ENCODE results near the gene PRDM16. TPM values are rescaled to one million over a fixed set of nuclear protein-coding genes. Genes with fewer than 3 reads are reported as not detected.

Gene PRDM16
- total RNA-seq, 1 experiment from 2014 or later = 0.61 TPM

DNA sequence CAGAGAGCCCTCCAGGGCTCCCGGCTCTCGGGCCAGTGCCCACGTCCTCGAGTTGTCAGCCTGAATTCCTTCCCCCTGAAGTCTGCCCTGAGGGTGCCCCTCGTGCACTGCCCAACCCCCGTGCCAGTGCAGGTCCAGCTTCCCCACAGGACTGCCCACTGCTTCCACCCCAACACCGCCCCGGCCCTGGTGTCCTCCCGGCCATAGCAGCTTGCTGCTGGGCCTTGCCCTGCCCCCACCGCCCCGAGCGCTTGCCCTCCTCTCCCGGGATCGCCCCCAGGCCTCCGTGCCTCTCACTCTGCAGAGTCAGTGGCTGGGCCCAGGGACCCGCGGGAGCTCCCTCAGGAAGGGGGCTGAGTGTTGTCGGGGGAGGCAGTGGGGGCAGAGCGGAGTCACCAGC, 361.4 kb downstream of the PRDM16 start:
- no peak for DNase-seq (ENCODE audit: low read depth, low spot score)
- in situ Hi-C loops (cut with HindIII; ENCODE audit: low pct_unique_long_range_greater_than_20kb, low sequenced_read_pairs) = no loop called here

DNA sequence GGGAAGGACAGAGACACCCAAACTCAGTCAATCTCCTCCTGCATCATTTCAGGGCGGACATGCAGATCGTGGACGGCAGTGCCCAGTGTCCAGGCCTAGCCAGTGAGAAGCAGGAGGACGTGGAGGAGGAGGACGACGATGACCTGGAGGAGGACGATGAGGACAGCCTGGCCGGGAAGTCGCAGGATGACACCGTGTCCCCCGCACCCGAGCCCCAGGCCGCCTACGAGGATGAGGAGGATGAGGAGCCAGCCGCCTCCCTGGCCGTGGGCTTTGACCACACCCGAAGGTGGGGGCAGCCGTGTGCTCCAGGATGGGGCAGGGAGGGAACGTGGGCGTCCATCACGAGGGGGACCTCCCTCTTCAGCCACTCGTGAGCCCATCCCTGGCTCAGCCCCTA, 361.8 kb downstream of the PRDM16 start:
- in situ Hi-C loops (cut with HindIII; ENCODE audit: low pct_unique_long_range_greater_than_20kb, low sequenced_read_pairs) = no loop called here
- no peak for DNase-seq (ENCODE audit: low read depth, low spot score)

DNA sequence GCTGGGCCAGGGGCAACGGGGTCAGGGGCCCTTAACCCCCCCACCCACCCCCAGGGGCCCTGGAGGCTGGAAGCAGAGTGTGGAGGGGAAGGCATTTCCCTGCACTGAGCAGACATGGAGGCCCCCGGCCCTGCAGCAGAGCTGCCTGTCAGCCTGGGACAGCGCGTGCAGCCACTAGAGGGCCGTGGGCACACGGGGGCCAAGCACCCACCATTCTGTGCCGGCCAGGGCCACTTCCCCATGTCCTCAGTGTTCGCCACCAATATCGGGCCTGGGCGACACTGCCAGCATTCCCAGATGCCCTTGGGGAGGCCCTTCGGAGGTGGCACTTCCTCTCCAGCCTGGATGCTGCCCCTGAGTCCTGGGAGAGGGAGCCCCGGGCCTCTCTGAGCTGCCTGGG, 362.3 kb downstream of the PRDM16 start:
- no peak for DNase-seq (ENCODE audit: low read depth, low spot score)
- in situ Hi-C loops (cut with HindIII; ENCODE audit: low pct_unique_long_range_greater_than_20kb, low sequenced_read_pairs) = no loop called here

DNA sequence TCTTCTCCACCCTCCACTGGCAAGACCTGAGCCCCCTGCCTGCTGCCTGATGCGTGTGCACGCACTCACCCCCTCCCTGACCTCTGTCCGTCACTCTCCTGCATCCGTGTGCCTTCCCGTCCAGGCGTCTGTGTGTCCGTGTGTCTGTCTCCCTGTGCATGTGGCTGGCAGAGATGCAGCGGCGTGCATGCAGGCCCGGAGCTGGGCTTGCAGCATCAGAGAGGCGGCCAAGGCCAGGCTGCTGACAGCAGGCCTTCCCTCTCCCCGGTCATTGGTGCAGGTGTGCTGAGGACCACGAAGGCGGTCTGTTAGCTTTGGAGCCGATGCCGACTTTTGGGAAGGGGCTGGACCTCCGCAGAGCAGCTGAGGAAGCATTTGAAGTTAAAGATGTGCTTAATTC, 362.7 kb downstream of the PRDM16 start:
- in situ Hi-C loops (cut with HindIII; ENCODE audit: low pct_unique_long_range_greater_than_20kb, low sequenced_read_pairs) = no loop called here

DNA sequence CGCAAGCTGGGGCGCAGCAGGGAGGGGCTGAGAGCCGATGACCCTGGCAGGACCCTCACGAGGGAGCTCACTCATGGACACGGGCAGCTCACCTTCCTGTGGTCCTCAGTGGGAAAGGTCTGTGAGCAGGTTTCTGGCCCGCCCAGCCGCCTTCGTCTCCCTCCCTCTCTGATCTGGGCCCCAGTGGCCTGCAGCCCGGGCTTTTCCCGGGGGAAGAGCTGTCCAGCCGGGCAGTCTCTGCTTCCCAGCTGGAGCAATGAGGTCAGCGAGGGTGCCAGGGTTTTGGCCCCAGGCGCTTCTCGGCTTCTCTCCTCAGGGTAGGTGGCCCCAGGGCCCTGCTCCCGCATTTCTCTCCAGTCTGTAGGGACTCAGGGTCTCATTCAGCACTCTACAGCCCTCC, 363.3 kb downstream of the PRDM16 start:
- no peak for DNase-seq (ENCODE audit: low read depth, low spot score)
- in situ Hi-C loops (cut with HindIII; ENCODE audit: low pct_unique_long_range_greater_than_20kb, low sequenced_read_pairs) = no loop called here

More for the DNA sequence above, 362.7 kb downstream of the PRDM16 start:
- DNase-seq (ENCODE audit: low read depth, low spot score) = no peak

DNA sequence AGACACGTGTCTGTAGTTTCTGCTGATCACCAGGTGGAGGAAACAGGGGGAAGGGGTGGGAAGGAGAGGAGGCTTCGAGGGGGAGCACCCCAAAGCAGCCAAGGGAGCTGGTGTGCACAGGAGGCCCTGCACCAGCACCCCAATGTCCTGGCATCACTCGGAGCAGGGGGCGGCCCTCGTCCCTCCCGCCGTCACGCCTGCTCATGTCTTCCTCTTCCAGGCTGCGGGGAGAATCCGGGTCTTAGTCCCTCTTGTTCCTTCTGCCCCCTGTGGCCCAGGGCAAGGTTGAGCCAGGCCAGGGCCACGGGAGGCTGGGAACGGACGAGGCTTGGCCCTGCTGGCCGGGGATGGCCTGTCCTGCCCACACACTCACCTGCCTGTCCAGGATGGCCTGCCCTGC, 364.1 kb downstream of the PRDM16 start:
- no peak for DNase-seq (ENCODE audit: low read depth, low spot score)
- in situ Hi-C loops (cut with HindIII; ENCODE audit: low pct_unique_long_range_greater_than_20kb, low sequenced_read_pairs) = no loop called here

DNA sequence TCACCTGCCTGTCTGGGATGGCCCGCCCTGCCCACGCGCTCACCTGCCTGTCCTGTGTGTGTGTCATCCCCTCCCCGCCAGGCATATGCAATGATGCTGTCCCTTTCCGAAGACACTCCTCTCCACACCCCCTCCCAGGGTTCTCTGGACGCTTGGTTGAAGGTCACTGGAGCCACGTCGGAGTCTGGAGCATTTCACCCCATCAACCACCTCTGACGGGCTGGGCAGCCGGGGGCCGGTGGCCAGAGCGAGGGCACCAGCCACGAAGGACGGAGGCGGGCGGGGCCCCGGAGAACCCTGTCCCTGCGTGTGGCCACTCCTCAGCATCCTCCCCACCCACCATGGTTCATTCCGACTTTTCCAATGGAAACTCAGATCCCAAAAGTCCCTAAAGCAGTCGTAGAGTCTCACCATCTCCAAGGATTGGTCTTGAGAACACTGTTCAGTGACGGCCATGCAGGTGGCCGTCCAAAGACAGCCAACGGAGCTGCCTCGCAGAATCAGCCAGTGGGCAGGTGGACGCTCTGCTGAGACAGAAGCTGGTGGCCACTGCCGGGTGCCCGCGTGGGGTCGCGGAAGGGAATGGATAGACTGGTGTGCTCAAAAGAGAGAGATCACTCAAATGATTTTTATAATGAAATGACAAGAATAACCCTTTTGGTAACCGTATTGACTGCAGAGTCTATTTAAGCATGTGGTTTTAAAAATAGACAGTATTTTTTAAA, 364.8 kb downstream of the PRDM16 start:
- DNase-seq (ENCODE audit: low read depth, low spot score) = no peak
- in situ Hi-C loops (cut with HindIII; ENCODE audit: low pct_unique_long_range_greater_than_20kb, low sequenced_read_pairs) = no loop called here

DNA sequence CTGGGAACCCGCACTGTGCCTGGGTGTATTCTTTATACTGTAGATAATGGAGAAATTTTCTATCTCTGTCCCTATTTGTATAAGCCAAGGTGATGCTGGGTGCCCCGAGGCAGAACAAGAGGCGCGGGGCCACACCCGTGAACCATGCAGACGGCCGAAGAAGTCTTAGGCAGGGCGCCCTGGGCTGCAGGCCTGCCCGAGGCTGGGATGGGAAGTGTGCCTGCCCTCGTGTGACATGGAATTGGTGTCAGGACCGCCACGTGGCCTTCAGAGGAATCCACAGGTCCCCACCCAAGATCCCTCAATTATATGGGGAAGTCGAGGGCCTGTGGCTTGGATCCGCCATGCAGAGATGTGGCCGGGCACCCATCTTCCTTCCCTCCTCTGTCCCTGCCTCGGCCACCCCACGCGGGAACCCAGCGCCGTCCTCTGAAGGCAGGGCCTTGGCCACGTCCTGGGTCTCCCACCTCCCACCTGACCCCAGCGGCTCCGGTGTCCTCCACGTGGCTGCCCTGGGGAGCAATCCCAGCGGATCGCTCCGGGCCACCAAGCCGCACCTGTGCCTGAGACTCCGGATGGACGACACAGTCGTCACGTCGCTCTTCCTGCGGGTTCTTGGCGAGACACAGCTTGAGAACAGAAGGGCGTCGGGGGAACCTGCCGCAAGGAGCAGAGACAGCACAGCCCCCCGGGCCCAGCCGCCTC, 365.6 kb downstream of the PRDM16 start:
- DNase-seq (ENCODE audit: low read depth, low spot score) = no peak

DNA sequence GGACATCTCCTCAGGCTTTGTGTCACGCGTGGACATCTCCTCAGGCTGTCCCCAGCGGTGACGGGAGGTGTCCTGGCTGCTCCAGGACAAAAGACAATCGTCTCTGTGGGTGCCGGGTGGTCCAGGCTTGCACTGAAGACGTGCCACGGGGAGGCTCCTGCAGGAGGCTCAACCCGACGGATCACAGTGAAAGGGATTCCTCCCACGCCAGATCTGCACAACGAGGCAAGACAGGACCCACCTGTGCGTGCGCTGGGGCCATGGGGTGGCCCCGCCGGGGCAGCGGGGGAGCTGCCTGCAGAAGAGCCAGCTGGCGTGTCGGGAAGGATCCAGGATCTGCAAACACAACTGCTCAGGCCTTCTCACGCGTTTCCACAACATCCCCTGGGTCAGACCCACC, 366.7 kb downstream of the PRDM16 start:
- DNase-seq (ENCODE audit: low read depth, low spot score) = no peak
- in situ Hi-C loops (cut with HindIII; ENCODE audit: low pct_unique_long_range_greater_than_20kb, low sequenced_read_pairs) = no loop called here

More for the DNA sequence above, 365.6 kb downstream of the PRDM16 start:
- in situ Hi-C loops (cut with HindIII; ENCODE audit: low pct_unique_long_range_greater_than_20kb, low sequenced_read_pairs) = no loop called here

DNA sequence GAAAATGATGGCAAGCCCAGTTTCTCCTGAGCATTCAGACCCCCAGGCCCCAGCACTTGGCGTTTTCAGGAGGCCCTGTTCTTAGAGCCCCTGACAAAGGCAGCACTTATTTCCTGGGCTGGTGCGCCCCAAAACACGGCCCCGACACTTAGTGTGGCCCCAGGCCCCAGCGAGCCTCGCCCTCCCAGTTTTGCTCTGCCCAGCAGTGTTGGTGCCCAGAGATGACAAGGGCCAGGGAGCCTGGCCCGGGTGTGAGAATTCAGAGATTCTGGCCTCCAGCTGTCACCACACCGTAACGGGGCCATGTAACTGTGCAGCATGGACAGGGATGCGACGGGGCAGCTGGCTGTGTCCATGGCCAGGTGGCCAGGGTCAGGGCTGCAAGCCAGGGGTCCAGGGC, 367.4 kb downstream of the PRDM16 start:
- in situ Hi-C loops (cut with HindIII; ENCODE audit: low pct_unique_long_range_greater_than_20kb, low sequenced_read_pairs) = no loop called here
- DNase-seq (ENCODE audit: low read depth, low spot score) = no peak

DNA sequence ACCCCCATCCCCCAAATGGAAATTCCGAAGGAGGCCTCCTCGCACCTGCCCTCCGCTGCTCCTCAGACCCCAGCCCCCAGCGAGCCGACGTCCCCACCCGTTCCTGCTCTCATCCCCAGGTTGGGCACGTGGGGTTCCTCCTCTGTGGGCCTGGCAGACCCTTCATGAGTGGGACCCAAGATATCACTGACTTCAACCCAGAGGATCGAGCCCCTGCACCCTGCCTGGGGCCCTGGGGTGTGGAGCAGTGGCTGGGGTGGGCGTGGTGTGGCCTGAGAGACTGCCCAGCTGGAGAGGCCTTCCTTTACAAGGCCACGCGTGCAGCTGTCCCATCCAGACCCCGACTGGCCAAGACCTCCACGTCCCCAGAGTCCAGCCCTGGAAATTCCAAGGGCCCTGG, 367.9 kb downstream of the PRDM16 start:
- in situ Hi-C loops (cut with HindIII; ENCODE audit: low pct_unique_long_range_greater_than_20kb, low sequenced_read_pairs) = no loop called here
- no peak for DNase-seq (ENCODE audit: low read depth, low spot score)

DNA sequence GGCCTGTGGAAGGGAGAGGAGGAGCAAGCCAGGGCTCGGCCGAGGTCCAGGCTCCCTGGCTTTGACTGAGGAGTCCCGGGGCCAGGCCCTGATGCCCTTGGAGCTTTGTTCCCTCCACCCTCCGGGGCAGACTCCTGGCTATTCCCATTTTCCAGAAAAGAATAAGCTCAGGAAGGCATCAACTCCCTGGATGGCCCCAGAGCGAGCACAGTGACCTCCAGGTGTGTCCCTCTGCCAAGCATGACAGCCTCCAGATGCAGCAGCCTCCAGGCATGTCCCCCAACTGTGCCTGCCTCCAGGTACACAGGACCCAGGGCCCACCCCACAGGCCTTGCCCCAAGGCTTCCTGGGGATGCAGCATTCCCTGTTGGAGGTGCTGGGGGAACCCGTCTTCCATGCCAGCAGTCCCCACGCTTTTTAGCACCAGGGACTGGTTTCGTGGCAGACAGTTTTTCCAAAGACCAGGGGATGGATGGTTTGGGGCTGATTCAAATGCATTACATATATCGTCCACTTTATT, 369.7 kb downstream of the PRDM16 start:
- DNase-seq (ENCODE audit: low read depth, low spot score) = no peak
- in situ Hi-C loops (cut with HindIII; ENCODE audit: low pct_unique_long_range_greater_than_20kb, low sequenced_read_pairs) = no loop called here

DNA sequence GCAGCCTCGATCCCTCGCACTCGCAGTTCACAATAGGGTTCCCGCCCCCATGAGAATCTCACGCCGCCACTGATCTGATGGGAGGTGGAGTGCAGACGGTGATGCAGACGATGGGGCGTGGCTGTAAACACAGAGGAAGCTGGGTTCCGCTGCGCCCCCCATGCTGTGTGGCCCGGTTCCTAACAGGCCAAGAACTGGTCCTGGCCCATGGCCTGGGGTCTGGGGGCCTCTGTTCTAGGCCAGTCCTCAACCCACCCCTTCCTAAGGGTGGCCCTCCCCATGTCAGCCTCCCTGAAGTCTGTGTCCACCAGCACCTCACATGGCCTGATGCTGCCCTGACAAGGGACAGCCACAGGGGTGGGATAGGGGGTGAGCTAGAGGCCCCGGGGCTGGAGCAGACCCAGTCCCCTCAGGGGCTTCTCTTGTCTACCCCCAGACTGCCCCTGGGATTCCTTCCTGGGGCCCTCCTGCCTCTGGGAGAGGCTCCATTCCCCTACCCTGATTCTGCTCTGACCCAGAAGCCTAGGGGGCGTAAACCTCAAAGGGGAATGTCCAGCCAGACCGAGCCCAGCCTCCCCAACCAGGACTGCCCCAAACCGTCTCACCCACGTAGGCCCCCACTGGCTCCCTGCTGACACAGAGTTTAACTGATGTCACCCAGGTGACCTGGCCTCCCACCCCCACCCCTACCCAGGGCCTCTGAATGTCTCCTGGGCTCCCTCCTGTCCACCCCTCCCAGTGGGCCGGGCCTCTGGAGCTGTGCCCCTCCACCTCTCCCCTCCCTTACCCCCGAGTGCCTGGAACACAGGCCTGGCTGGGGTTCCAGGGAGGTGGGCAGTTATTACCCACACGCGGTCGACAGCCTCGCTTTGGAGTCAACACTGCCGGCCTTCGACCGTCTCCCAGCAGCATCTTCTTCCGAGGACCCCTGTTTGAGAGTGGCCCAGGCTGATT, 370.6 kb downstream of the PRDM16 start:
- in situ Hi-C loops (cut with HindIII; ENCODE audit: low pct_unique_long_range_greater_than_20kb, low sequenced_read_pairs) = no loop called here
- no peak for DNase-seq (ENCODE audit: low read depth, low spot score)

DNA sequence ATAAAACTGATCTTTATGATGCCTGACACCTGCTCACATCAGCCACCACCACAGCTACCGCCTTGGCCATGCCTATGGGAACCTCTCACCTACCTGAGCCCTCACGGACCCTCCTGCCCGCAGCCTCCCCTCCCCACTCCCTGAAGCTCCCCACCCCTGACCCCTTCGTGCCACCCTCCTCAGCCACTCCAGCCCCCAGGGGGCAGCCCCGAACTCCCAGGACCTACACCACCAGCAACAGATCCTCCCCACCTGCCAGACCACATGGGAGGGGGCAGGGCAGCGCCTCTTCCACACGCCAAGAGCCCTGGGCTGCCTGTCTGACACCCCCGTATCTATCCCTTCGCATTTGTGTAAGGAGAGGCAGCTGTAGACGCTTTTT, 371.3 kb downstream of the PRDM16 start:
- in situ Hi-C loops (cut with HindIII; ENCODE audit: low pct_unique_long_range_greater_than_20kb, low sequenced_read_pairs) = no loop called here
- no peak for DNase-seq (ENCODE audit: low read depth, low spot score)

DNA sequence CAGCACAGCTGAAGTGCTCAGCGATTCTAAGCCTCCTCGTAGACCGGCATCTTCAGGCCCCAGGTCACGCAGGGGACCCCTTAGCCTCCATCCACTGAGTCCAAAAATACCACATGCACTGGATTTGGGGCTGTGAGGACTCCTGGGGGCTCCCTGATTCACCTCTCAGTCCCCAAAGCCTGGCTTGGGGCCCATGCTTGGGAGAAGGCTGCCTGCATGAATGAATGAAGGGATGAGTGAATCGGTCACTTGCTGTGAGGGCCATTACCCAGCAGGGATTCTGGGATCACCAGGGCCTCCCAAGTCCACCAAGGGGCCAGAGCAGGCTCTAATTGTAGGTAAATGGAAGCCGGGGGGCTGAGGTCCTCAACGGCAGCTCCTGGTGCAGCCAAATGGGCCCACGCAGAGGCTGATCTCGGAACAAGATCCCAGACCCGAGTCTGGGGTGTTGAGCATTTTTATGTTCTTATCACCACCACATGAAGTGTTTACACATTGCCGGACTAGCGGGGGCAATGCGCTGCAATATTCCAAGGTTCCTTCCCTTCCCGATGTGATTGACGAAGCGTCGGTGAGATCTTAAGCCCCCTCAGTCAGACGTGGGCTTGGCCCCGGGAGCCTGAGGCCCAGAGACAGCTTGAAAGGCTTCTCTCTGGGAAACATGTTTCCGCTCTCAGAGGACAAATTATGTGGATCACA, 371.9 kb downstream of the PRDM16 start:
- in situ Hi-C loops (cut with HindIII; ENCODE audit: low pct_unique_long_range_greater_than_20kb, low sequenced_read_pairs) = no loop called here
- DNase-seq (ENCODE audit: low read depth, low spot score) = no peak

DNA sequence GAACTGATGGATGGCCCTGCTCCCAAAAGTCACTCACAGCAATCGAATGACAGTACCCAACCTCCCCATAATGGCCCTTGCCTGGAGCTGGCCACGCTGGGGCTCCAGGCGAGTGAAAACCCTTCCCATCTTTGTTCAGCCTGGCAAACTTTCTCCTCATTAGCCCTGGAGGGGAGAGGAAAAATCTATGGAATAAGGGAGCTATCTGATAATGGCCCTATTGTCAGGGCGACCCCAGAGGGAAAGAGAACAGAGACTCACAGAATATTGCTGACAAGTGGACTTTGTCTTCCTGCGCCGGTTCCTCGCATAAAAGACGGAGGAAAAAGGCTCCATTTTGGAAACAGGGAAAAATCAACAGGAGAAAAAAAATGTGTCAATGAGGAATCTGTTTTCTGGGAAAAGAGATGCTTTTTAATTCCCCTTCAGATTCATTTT, 372.4 kb downstream of the PRDM16 start:
- peak; percentile 93 for DNase-seq (ENCODE audit: low read depth, low spot score)

DNA sequence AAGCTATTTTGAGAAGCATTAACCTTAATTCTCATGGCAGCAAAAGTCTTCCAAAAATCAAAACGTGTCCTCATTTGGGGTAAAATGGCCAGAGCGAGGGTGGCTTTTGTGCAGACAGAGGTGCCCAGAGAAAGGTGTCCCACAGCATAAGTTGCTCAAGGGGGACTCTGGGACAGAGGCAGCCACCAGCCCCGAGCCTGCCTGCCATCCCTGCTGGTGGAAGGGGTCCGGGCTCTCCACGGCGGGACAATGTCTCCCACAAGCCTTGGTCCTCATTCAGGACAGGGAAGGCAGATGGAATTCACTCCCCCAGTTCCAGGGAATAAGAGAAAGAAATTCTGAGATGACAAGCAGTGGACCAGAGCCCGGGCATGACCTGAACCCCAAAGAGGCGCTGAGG, 372.9 kb downstream of the PRDM16 start:
- no peak for DNase-seq (ENCODE audit: low read depth, low spot score)
- in situ Hi-C loops (cut with HindIII; ENCODE audit: low pct_unique_long_range_greater_than_20kb, low sequenced_read_pairs) = no loop called here

More for the DNA sequence above, 372.4 kb downstream of the PRDM16 start:
- in situ Hi-C loops (cut with HindIII; ENCODE audit: low pct_unique_long_range_greater_than_20kb, low sequenced_read_pairs) = no loop called here

All from SK-MEL-5 (cell line).